NCI-H2196 treated with DMSO at 0.1 percent for 48 hours (cell line): Measurements from ENCODE around the gene PARD3B.

Source experiments
- DNase-seq: peaks from one replicate; lab custom pipeline; 2025; ENCODE audit not compliant: unreplicated experiment; lab: John Stamatoyannopoulos, UW

PARD3B gene

GRCh38 chr2:205041472-205042130 is 496.3 kb downstream of the PARD3B start:
- no peak for DNase-seq

- DNase-seq, result no peak
These were observed 498.0 kb downstream of the PARD3B start for GRCh38 chr2:205043285-205043684.

- DNase-seq, result no peak
These were observed 500.4 kb downstream of the PARD3B start for GRCh38 chr2:205045706-205046105.

GRCh38 chr2:205047273-205047839 is 502.1 kb downstream of the PARD3B start:
- no peak for DNase-seq

- no peak for DNase-seq
These were observed 506.1 kb downstream of the PARD3B start for GRCh38 chr2:205051417-205051816.

- no peak for DNase-seq
These were observed 507.5 kb downstream of the PARD3B start for GRCh38 chr2:205052781-205053180.

GRCh38 chr2:205053827-205054410 is 508.6 kb downstream of the PARD3B start:
- DNase-seq, result no peak

GRCh38 chr2:205054789-205055188 is 509.5 kb downstream of the PARD3B start:
- DNase-seq, result no peak

- no peak for DNase-seq
These were observed 510.0 kb downstream of the PARD3B start for GRCh38 chr2:205055251-205055650.

GRCh38 chr2:205056151-205056561 is 510.9 kb downstream of the PARD3B start:
- DNase-seq, result no peak

- DNase-seq, result no peak
These were observed 513.1 kb downstream of the PARD3B start for GRCh38 chr2:205058409-205058808.

- no peak for DNase-seq
These were observed 515.0 kb downstream of the PARD3B start for GRCh38 chr2:205060269-205060668.

GRCh38 chr2:205066081-205066480 is 520.8 kb downstream of the PARD3B start:
- no peak for DNase-seq

GRCh38 chr2:205069928-205070327 is 524.7 kb downstream of the PARD3B start:
- DNase-seq, result no peak

GRCh38 chr2:205070889-205071288 is 525.6 kb downstream of the PARD3B start:
- no peak for DNase-seq

GRCh38 chr2:205073433-205074020 is 528.3 kb downstream of the PARD3B start:
- DNase-seq, result no peak

- no peak for DNase-seq
These were observed 531.1 kb downstream of the PARD3B start for GRCh38 chr2:205076405-205076804.

- DNase-seq, result no peak
These were observed 531.9 kb downstream of the PARD3B start for GRCh38 chr2:205077159-205077558.

- no peak for DNase-seq
These were observed 533.5 kb downstream of the PARD3B start for GRCh38 chr2:205078762-205079161.

GRCh38 chr2:205079173-205079572 is 533.9 kb downstream of the PARD3B start:
- no peak for DNase-seq

GRCh38 chr2:205086662-205087061 is 541.4 kb downstream of the PARD3B start:
- DNase-seq, result no peak

- no peak for DNase-seq
These were observed 542.6 kb downstream of the PARD3B start for GRCh38 chr2:205087862-205088261.
